Endothelial cell (in vitro differentiated cells): ENCODE data around the gene SLC29A3. TPM values are rescaled to one million over a fixed set of nuclear protein-coding genes. Genes with fewer than 3 reads are reported as not detected.
A peak's percentile ranks its signal among the peaks of the same experiment; 100 is the strongest.

Source experiments
- DNase-seq: peaks from one replicate; pipeline ENCODE4 v3.0.0; 2021; ENCODE audit warnings: low spot score
- H3K27ac Mint-ChIP-seq: one replicate; pipeline ENCODE4 v1.8.0; 2021; ENCODE audit warnings: mixed read lengths, inconsistent platforms; ENCODE audit not compliant: unreplicated experiment
- H3K27me3 Mint-ChIP-seq: one replicate; pipeline ENCODE4 v1.8.0; 2021; ENCODE audit warnings: mild to moderate bottlenecking, moderate library complexity, mixed read lengths, inconsistent platforms; ENCODE audit not compliant: unreplicated experiment
- H3K36me3 Mint-ChIP-seq: one replicate; pipeline ENCODE4 v1.8.0; 2021; ENCODE audit warnings: mild to moderate bottlenecking, low read depth, mixed read lengths, inconsistent platforms; ENCODE audit not compliant: unreplicated experiment
- H3K4me1 Mint-ChIP-seq: one replicate; pipeline ENCODE4 v1.8.0; 2021; ENCODE audit warnings: mild to moderate bottlenecking, mixed read lengths, inconsistent platforms; ENCODE audit not compliant: unreplicated experiment
- H3K4me3 Mint-ChIP-seq: one replicate; pipeline ENCODE4 v1.8.0; 2021; ENCODE audit warnings: mild to moderate bottlenecking, mixed read lengths, inconsistent platforms; ENCODE audit not compliant: unreplicated experiment
- H3K9me3 Mint-ChIP-seq: one replicate; pipeline ENCODE4 v1.8.0; 2021; ENCODE audit warnings: mixed read lengths, inconsistent platforms; ENCODE audit not compliant: unreplicated experiment
- total RNA-seq: library from RNA; stranded (reverse); fragmentation: NEBNext Ultra II Directional; extraction: Animal tissue kit (Norgen Biotek cat#: 25700); gene quantifications from one replicate; pipeline ENCODE4 v1.2.1, GENCODE V29; 2021; ENCODE audit not compliant: unreplicated experiment
- TF ChIP-seq, protein P1 (sequence below): fragments of 200-600 bp; sonication (generic); IDR thresholded peaks from one replicate; pipeline ENCODE4 v1.5.0; 2021; ENCODE audit warnings: antibody characterized with exemption; ENCODE audit not compliant: unreplicated experiment

The SLC29A3 gene
- total RNA-seq, 1 donor from 2014 or later, result 11.7 TPM

DNA sequence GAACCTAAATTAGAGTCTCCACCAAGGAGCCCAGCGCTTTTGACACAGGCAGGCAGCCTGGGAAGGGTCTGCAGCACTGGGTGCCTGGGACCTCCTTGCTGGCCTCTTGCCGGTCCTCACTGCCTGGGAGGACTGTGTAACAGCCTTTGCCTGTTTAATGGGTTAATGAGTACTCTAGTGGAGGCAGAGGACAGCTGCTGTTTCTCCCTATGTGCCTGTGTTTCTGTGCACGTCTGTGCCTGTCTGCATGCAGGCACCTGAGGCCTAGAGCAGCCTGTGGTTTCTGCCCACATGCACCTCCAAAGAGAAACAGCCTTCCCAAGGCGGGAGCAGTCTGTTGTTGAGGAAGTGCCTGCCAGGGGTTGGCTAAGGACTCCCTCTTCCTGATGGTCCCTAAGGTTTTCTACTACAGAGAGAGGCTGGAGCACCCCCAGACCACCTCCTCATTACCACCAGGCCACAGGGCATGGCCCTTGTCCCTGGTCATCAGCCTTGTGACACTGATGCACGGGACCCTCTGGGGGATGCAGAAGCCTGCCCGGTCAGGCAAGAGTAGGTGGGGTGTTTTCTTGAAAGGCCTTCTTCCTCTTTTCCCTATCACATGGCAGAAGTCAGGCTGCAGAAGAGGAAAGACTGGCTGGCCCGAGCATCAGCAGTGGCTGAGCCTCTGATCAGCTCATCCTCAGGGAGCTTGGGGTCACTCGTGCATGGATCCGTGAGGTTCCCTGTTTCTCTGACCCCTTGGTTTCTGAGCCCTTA, 14.2 kb downstream of the SLC29A3 start:
- Mint-ChIP-seq H3K4me3 (no peak overlapping the region), H3K27me3 (peaks cover 1% of the 10 kb centered on the region), H3K36me3 (peaks cover 8% of the 10 kb centered on the region), H3K9me3 (no peaks in the 10 kb centered on the region), H3K27ac (no peak overlapping the region), H3K4me1 (peaks cover 25% of the 10 kb centered on the region)
- DNase-seq, result no peak
- TF ChIP-seq, protein P1, sequence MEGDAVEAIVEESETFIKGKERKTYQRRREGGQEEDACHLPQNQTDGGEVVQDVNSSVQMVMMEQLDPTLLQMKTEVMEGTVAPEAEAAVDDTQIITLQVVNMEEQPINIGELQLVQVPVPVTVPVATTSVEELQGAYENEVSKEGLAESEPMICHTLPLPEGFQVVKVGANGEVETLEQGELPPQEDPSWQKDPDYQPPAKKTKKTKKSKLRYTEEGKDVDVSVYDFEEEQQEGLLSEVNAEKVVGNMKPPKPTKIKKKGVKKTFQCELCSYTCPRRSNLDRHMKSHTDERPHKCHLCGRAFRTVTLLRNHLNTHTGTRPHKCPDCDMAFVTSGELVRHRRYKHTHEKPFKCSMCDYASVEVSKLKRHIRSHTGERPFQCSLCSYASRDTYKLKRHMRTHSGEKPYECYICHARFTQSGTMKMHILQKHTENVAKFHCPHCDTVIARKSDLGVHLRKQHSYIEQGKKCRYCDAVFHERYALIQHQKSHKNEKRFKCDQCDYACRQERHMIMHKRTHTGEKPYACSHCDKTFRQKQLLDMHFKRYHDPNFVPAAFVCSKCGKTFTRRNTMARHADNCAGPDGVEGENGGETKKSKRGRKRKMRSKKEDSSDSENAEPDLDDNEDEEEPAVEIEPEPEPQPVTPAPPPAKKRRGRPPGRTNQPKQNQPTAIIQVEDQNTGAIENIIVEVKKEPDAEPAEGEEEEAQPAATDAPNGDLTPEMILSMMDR, result no peak

DNA sequence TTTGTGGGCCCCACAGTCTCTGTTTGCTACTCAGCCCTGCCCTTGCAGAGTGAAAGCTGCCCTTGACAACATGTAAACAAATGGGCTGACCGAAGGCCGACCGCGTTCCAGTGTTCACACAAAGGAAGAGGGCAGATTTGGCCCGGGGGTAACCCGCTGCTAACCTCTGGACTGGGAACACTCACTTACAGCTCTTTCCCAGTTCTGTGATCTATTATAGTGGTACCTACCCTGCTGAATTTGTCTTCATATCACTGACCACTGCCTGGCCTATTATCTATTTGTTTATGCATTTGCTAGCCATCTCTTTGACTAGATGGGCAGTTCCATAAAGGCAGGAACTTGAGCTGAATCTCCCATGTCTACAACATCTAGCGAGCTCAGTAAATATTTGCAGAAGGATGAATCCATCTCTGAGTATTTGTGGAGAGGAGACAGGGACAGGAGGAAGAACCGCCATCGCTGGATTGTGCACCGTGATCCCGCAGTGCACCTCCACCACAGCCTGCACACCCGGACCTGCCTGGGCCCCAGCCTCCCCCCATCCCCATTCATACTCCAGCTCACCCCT, 15.2 kb downstream of the SLC29A3 start:
- Mint-ChIP-seq H3K27ac (no peak overlapping the region), H3K4me1 (peaks cover 18% of the 10 kb centered on the region), H3K36me3 (peaks cover 4% of the 10 kb centered on the region), H3K9me3 (no peaks in the 10 kb centered on the region), H3K27me3 (peaks cover 1% of the 10 kb centered on the region), H3K4me3 (no peak overlapping the region)
- DNase-seq, result no peak
- TF ChIP-seq, protein P1, result no peak

DNA sequence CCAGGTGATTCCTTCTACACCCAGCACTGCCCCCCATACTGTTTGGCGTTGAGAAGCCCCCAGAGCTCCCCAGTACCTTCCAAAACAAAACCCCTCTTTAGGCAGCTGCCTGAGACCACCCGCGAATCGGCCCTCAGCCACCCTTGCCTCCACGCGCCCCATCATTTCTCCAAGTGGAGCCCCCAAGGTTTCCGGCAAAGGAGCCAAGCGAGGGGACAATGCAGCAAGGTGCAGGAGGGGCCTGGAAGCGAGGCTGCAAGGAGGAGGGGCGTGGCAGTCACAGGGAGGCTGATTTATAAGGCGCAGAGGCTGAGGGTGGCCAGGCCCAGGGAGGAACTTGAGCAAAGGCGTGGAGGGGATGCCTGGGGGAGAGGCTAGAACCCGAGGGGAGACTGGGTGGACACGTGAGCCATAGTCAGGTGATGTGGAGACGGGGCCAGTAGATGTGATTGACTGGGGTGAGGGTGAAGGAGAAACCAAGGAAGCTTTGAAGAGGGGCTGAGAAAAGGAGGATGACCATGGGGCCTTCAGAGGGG, 16.2 kb downstream of the SLC29A3 start:
- DNase-seq, result no peak
- peaks cover 1% of the 10 kb centered on the region for H3K27me3 Mint-ChIP-seq
- TF ChIP-seq, protein P1, result no peak
- H3K9me3 Mint-ChIP-seq, result no peaks in the 10 kb centered on the region
- H3K36me3 Mint-ChIP-seq, result peaks cover 4% of the 10 kb centered on the region
- H3K4me1 Mint-ChIP-seq, result peaks cover 22% of the 10 kb centered on the region
- no peak overlapping the region for H3K27ac Mint-ChIP-seq
- H3K4me3 Mint-ChIP-seq, result peak overlapping the region; percentile 42

DNA sequence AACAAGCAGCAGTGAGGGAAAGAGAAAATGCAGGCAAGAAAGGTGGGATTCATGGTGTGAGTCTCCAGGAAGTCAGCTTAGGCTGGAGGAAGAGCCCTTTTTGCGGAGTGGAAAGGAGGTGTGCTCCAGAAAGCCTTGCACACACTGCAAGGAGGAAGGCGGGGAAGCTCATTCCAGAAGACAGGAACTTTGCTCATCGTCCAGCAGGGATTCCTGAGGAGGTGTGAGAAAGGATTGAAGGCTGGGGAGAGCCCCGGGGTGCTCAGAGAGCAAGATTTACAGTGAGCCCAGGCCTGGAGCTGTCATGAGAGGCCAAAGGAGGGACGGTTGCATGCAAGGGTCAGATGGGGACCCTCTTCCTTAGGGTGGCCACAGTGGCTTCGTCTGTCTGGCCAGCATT, 17.6 kb downstream of the SLC29A3 start:
- Mint-ChIP-seq H3K4me1 (peaks cover 36% of the 10 kb centered on the region), H3K27ac (peak overlapping the region; percentile 22), H3K27me3 (peaks cover 1% of the 10 kb centered on the region), H3K9me3 (no peaks in the 10 kb centered on the region), H3K36me3 (peaks cover 4% of the 10 kb centered on the region), H3K4me3 (no peak overlapping the region)
- no peak for DNase-seq
- TF ChIP-seq, protein P1, result no peak

DNA sequence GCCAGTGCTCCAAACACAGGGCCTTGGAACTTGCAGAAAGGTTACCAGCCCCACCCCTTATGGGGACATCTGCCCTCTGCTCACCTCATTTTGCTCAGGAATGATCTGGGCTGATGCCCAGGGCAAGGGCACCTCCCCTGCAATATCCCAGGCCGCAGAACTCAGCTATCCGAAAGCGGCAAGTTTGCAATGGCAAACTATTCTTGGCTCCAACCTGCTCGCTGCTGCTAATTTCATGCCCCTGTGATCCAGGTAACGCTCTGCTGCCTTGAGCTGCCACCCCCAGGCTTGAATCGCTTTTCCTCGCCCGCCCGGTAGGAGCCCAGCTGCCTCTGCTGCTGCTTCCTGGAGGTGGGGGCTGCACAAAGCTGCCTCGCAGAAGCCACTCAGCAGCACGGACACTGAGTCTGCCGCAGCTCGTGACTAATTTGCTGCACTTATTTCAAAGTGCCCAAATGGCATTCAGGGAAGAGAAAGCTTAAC, 18.2 kb downstream of the SLC29A3 start:
- no peaks in the 10 kb centered on the region for H3K9me3 Mint-ChIP-seq
- peaks cover 39% of the 10 kb centered on the region for H3K4me1 Mint-ChIP-seq
- H3K27me3 Mint-ChIP-seq, result peaks cover 1% of the 10 kb centered on the region
- H3K36me3 Mint-ChIP-seq, result peaks cover 4% of the 10 kb centered on the region
- TF ChIP-seq, protein P1, result no peak
- H3K27ac Mint-ChIP-seq, result no peak overlapping the region
- DNase-seq, result no peak
- H3K4me3 Mint-ChIP-seq, result no peak overlapping the region
